ENCODE measurements around the gene MTURN.

Gene MTURN

DNA sequence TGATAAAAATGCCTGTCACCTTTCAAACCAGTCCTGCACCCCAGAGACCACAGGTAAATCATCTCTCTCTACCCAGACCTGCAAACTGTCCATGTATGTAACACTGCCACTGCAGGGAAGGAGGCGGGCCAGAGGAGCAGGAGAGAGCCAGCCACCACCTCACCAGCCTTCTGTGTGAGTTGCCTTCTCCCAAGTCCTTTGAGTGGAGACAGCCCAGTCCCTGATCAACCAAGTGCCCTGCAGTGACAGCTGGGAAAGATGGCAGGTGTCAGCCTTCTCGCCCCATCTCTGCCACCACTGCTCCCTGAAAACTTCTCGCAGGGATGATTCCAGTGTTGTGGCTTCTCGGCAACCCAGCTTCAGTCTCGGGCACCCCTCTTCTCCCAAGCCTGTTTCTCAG lies 42.4 kb downstream of the MTURN start:
- TF ChIP-seq, protein P1, sequence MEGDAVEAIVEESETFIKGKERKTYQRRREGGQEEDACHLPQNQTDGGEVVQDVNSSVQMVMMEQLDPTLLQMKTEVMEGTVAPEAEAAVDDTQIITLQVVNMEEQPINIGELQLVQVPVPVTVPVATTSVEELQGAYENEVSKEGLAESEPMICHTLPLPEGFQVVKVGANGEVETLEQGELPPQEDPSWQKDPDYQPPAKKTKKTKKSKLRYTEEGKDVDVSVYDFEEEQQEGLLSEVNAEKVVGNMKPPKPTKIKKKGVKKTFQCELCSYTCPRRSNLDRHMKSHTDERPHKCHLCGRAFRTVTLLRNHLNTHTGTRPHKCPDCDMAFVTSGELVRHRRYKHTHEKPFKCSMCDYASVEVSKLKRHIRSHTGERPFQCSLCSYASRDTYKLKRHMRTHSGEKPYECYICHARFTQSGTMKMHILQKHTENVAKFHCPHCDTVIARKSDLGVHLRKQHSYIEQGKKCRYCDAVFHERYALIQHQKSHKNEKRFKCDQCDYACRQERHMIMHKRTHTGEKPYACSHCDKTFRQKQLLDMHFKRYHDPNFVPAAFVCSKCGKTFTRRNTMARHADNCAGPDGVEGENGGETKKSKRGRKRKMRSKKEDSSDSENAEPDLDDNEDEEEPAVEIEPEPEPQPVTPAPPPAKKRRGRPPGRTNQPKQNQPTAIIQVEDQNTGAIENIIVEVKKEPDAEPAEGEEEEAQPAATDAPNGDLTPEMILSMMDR (IDR thresholded peaks at IDR 0.05) = no peak

DNA sequence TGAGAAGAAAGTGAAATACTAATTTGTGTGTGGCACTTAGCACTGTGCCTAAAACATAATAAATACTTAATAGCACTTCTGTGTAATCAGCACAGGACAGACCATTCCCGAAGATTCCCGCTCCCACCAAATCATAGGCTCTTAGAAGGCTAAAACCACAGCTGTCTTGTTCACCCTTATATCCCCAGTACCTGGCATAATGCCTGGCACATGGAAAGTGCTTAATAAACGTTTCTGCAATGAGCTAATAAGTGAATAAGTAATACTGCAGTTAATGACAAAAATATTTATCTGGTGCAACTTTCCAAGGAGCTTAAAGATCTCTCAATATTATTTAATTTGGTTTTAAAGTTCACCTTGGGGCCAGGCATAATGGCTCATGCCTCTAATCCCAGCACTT lies 43.2 kb downstream of the MTURN start:
- no peaks in the 10 kb centered on the region for H3K4me1 ChIP-seq

More for the DNA sequence above, 42.4 kb downstream of the MTURN start:
- no peak overlapping the region for H3K4me3 ChIP-seq (ENCODE audit: low read depth, low read length)
- no peaks in the 10 kb centered on the region for H3K27me3 ChIP-seq (ENCODE audit: control insufficient read depth, insufficient read depth, low read length)
- H3K79me2 ChIP-seq = no peaks in the 10 kb centered on the region
- H3K27ac ChIP-seq = no peak overlapping the region
- no peaks in the 10 kb centered on the region for H3K36me3 ChIP-seq (ENCODE audit: control insufficient read depth, insufficient read depth, low read length)
- no peak overlapping the region for H3K9ac ChIP-seq
- no peak overlapping the region for H3K4me2 ChIP-seq (ENCODE audit: low read length)
- H2AFZ ChIP-seq = no peak overlapping the region
- no peaks in the 10 kb centered on the region for H3K9me3 ChIP-seq (ENCODE audit: control insufficient read depth, low read length)
- H3K4me1 ChIP-seq = no peaks in the 10 kb centered on the region

DNA sequence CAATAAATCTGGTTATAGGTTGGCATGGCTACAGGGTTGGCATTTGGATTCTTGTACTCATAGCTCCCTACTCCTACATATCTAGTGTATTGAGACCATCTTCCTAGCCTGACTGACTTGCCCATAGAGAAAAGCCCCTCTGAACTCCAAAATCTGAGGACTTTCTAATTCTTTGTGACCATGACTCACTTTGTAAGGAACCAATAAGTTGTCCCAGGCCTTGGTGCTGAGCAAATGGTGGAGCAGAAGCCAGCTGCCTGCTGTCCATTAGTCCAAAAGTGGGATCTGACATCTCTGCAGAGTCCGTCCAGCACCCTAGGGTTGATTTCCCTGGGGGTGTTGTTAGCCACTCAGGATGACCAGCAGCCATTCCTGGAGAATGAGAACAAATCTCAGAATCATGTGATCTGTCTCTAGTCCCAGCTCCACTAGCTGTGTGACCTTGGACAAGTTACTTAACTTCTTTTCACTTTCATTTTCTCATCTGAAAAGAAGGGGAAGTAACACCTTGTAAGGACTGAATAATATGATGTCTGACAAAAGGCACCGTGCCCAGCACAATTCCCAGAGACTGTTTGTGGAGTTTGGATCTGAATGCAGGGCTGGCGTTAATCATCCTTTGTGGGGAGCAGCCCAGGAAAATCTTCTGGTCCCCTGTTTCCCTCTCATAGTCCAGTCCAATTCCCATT lies 44.1 kb downstream of the MTURN start:
- TF ChIP-seq, protein P1 (IDR thresholded peaks at IDR 0.05) = no peak
- Histone ChIP-seq H3K27me3 (ENCODE audit: control insufficient read depth, insufficient read depth, low read length) (no peaks in the 10 kb centered on the region), H3K9me3 (ENCODE audit: control insufficient read depth, low read length) (no peaks in the 10 kb centered on the region), H3K36me3 (ENCODE audit: control insufficient read depth, insufficient read depth, low read length) (no peaks in the 10 kb centered on the region), H2AFZ (no peak overlapping the region), H3K79me2 (no peaks in the 10 kb centered on the region), H3K4me2 (ENCODE audit: low read length) (no peak overlapping the region), H3K27ac (no peak overlapping the region), H3K4me1 (no peaks in the 10 kb centered on the region), H3K4me3 (ENCODE audit: low read depth, low read length) (no peak overlapping the region), H3K9ac (no peak overlapping the region)

More for the DNA sequence above, 43.2 kb downstream of the MTURN start:
- Histone ChIP-seq H2AFZ (no peak overlapping the region), H3K4me3 (ENCODE audit: low read depth, low read length) (no peak overlapping the region), H3K9me3 (ENCODE audit: control insufficient read depth, low read length) (no peaks in the 10 kb centered on the region), H3K36me3 (ENCODE audit: control insufficient read depth, insufficient read depth, low read length) (no peaks in the 10 kb centered on the region), H3K9ac (no peak overlapping the region), H3K79me2 (no peaks in the 10 kb centered on the region), H3K4me2 (ENCODE audit: low read length) (no peak overlapping the region), H3K27me3 (ENCODE audit: control insufficient read depth, insufficient read depth, low read length) (no peaks in the 10 kb centered on the region), H3K27ac (no peak overlapping the region)
- TF ChIP-seq, protein P1 (IDR thresholded peaks at IDR 0.05) = no peak

DNA sequence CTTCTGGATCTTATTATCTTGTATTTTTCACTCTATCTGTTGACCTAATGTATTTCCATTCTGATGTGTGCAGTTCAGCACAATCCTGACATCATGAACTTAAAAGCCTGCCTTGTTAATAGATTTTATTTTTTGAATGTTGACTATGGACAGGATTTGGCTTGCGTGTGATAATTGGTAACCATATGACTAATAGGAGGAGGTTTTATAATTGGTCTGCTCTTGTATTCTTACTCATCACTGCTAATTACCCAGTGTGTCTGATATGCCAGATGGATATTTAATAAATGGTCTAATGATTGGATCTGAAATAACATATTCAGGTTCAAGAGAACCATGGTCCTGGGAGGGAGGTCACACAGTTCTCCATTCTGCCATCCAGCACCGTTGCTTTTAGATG lies 45.9 kb downstream of the MTURN start:
- Histone ChIP-seq H3K27ac (no peak overlapping the region), H3K9ac (no peak overlapping the region), H3K27me3 (ENCODE audit: control insufficient read depth, insufficient read depth, low read length) (no peaks in the 10 kb centered on the region), H3K9me3 (ENCODE audit: control insufficient read depth, low read length) (no peaks in the 10 kb centered on the region), H3K79me2 (no peaks in the 10 kb centered on the region), H3K4me3 (ENCODE audit: low read depth, low read length) (no peak overlapping the region), H3K4me2 (ENCODE audit: low read length) (no peak overlapping the region), H2AFZ (no peak overlapping the region), H3K4me1 (no peaks in the 10 kb centered on the region), H3K36me3 (ENCODE audit: control insufficient read depth, insufficient read depth, low read length) (no peaks in the 10 kb centered on the region)
- TF ChIP-seq, protein P1 (IDR thresholded peaks at IDR 0.05) = no peak

DNA sequence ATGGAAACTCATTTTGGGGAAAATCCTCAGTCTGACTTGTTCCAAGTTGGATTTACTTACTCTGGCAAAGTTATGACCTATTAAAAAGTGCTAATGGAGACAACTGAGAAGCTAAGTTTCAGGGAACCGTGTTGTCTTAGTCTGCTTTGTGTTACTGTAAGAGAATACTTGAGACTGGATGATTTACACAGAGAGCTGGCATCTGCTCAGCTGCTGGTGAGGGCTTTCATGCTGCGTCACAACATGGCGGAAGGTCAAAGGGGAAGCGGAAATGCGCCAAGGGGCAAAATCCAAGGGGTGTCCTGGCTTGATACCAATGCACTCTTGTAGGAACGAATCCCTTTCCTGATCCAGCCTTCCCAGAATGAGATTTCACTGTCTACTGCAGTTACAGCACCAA lies 46.4 kb downstream of the MTURN start:
- Histone ChIP-seq H3K27ac (no peak overlapping the region), H3K4me1 (no peaks in the 10 kb centered on the region), H3K79me2 (no peaks in the 10 kb centered on the region), H3K36me3 (ENCODE audit: control insufficient read depth, insufficient read depth, low read length) (no peaks in the 10 kb centered on the region), H3K4me3 (ENCODE audit: low read depth, low read length) (no peak overlapping the region), H3K9ac (no peak overlapping the region), H3K4me2 (ENCODE audit: low read length) (no peak overlapping the region), H3K9me3 (ENCODE audit: control insufficient read depth, low read length) (no peaks in the 10 kb centered on the region), H2AFZ (no peak overlapping the region), H3K27me3 (ENCODE audit: control insufficient read depth, insufficient read depth, low read length) (no peaks in the 10 kb centered on the region)
- TF ChIP-seq, protein P1 (IDR thresholded peaks at IDR 0.05) = no peak
